ENCODE data around the gene PTPRN2.
"Not testable (repeated sequence)": the region's sequence is repeated elsewhere in the genome, so short reads cannot be mapped to it uniquely, and the experiment has no call there.

PTPRN2 gene

DNA sequence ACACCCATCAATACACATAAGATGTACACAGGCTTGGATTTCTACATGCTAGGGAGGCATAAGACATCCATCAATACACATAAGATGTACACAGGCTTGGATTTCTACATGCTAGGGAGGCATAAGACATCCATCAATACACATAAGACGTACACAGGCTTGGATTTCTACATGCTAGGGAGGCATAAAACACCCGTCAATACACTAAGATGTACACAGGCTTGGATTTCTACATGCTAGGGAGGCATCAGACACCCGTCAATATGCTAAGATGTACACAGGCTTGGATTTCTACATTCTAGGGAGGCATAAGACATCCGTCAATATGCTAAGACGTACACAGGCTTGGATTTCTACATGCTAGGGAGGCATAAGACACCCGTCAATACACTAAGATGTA, 283.6 kb downstream of the PTPRN2 start:
- H3K27ac ChIP-seq (ENCODE audit: low read depth, low read length); H3K36me3 ChIP-seq (ENCODE audit: control insufficient read depth, insufficient read depth, low read length); H3K27me3 ChIP-seq (ENCODE audit: control insufficient read depth, insufficient read depth, low read length); H3K4me1 ChIP-seq (ENCODE audit: control insufficient read depth, insufficient read depth, low read length); H3K9ac ChIP-seq (ENCODE audit: low read length); H3K4me3 ChIP-seq (ENCODE audit: low read length): not testable (repeated sequence)

DNA sequence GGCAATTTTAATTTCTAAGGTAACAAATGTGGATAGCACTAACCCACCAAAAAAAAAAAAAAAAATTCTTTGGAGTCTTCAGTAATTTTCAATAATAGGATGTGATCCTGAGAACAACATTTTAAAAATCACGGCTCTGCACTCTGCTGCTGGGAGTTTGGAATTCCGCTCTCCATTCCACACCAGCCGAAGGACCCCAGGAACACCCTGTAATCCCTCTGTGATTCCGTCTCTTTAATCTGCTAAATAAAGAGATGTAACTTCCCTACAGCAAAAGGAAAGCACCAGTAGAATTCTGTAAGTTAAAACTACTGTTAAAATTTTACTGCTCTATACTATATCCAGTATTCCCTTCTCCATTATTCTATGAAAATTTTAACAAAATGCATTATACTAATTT, 284.5 kb downstream of the PTPRN2 start:
- Histone ChIP-seq H3K9ac (ENCODE audit: low read length) (no peak overlapping the region), H3K36me3 (ENCODE audit: control insufficient read depth, insufficient read depth, low read length) (no peaks in the 10 kb centered on the region), H3K4me1 (ENCODE audit: control insufficient read depth, insufficient read depth, low read length) (no peaks in the 10 kb centered on the region), H3K4me3 (ENCODE audit: low read length) (no peak overlapping the region), H3K27me3 (ENCODE audit: control insufficient read depth, insufficient read depth, low read length) (no peaks in the 10 kb centered on the region), H3K27ac (ENCODE audit: low read depth, low read length) (no peak overlapping the region)

DNA sequence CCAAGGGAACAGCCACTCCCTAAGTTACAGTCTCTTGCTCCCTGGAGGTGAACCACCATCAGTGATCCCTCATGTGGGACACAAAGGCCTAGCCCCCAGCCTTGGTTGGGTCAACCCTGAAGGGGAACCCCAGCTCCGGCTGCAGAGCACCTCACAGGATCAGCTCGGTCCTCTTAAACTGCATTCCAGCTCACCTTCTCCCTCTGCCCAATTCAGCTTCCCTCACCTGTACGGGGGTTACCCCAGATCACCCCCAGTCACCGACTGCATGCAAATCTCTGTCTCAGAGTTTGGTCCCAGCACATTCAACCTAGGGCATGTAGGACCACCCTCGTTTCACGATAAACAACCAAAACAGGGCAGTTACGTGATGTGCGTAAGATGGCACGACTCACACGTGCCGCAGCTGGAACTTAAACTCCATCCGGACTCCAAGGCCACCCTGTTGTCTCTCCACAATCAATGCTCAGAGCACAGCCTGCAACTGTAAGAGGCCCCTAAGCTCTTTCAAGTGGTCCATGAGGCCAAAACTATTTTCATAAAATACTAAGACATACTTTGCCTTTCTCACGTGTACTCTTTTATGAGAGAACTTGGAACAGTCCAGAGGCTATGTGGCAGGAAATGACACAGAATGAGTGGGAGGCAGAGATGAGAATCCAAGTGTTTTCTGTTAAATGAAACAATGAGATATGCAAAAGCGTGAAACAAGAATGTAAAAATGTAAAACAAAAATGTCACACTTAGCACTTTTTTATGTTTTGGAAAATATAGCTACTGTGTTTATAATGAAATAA, 285.2 kb downstream of the PTPRN2 start:
- Histone ChIP-seq H3K4me1 (ENCODE audit: control insufficient read depth, insufficient read depth, low read length) (no peaks in the 10 kb centered on the region), H3K27me3 (ENCODE audit: control insufficient read depth, insufficient read depth, low read length) (no peaks in the 10 kb centered on the region), H3K27ac (ENCODE audit: low read depth, low read length) (no peak overlapping the region), H3K9ac (ENCODE audit: low read length) (no peak overlapping the region), H3K36me3 (ENCODE audit: control insufficient read depth, insufficient read depth, low read length) (no peaks in the 10 kb centered on the region), H3K4me3 (ENCODE audit: low read length) (no peak overlapping the region)

- Histone ChIP-seq H3K4me1 (ENCODE audit: control insufficient read depth, insufficient read depth, low read length) (no peaks in the 10 kb centered on the region), H3K27me3 (ENCODE audit: control insufficient read depth, insufficient read depth, low read length) (no peaks in the 10 kb centered on the region), H3K36me3 (ENCODE audit: control insufficient read depth, insufficient read depth, low read length) (no peaks in the 10 kb centered on the region), H3K4me3 (ENCODE audit: low read length) (no peak overlapping the region), H3K27ac (ENCODE audit: low read depth, low read length) (no peak overlapping the region), H3K9ac (ENCODE audit: low read length) (no peak overlapping the region)
Observed at GRCh38 chr7:158301207-158301606, 286.4 kb downstream of the PTPRN2 start.

DNA sequence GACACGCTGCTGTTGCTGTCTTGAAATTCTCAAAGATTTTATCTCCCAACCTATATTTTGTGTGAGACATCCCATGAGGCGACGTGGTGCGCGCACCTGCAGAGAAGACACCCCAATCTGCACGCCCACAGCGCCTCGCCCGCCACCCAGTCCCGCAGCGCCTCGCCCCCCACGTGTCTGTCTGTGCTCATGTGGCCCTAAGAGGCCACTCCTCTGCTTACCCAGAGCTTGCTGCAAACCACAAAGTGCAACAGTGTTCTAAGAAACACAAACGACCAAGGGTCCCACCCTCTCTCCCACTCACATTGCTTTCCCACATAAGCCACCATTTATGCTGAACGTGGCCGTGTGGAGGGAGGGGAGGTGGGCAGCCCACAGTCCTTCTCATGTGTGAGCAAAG, 287.2 kb downstream of the PTPRN2 start:
- Histone ChIP-seq H3K27me3 (ENCODE audit: control insufficient read depth, insufficient read depth, low read length) (no peaks in the 10 kb centered on the region), H3K36me3 (ENCODE audit: control insufficient read depth, insufficient read depth, low read length) (no peaks in the 10 kb centered on the region), H3K4me1 (ENCODE audit: control insufficient read depth, insufficient read depth, low read length) (no peaks in the 10 kb centered on the region), H3K4me3 (ENCODE audit: low read length) (no peak overlapping the region), H3K27ac (ENCODE audit: low read depth, low read length) (no peak overlapping the region), H3K9ac (ENCODE audit: low read length) (no peak overlapping the region)

DNA sequence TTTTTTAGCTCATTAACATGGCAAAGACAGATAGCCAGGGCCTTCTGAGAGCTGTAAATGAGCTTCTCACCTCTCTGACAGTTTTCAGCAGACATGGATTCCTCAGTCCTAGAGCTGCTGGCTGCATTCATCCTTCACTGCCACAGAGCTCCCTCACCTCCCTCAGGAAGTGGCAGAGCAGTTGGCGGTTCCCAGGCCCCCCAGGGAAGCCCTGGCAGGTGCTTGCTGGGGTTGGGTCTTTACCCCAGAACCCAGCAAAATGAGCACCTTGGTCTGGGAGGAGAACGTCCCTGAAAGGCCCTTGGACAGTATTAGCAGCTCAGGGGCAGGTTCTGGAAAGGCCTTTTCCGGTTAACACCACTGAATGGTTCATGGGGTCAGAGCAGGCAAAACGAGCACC, 288.0 kb downstream of the PTPRN2 start:
- Histone ChIP-seq H3K27me3 (ENCODE audit: control insufficient read depth, insufficient read depth, low read length) (no peaks in the 10 kb centered on the region), H3K4me1 (ENCODE audit: control insufficient read depth, insufficient read depth, low read length) (no peaks in the 10 kb centered on the region), H3K4me3 (ENCODE audit: low read length) (no peak overlapping the region), H3K27ac (ENCODE audit: low read depth, low read length) (no peak overlapping the region), H3K9ac (ENCODE audit: low read length) (no peak overlapping the region), H3K36me3 (ENCODE audit: control insufficient read depth, insufficient read depth, low read length) (no peaks in the 10 kb centered on the region)

GRCh38 chr7:158296798-158297104, 290.9 kb downstream of the PTPRN2 start:
- Histone ChIP-seq H3K36me3 (ENCODE audit: control insufficient read depth, insufficient read depth, low read length) (no peaks in the 10 kb centered on the region), H3K4me3 (ENCODE audit: low read length) (no peak overlapping the region), H3K27me3 (ENCODE audit: control insufficient read depth, insufficient read depth, low read length) (no peaks in the 10 kb centered on the region), H3K9ac (ENCODE audit: low read length) (no peak overlapping the region), H3K27ac (ENCODE audit: low read depth, low read length) (no peak overlapping the region), H3K4me1 (ENCODE audit: control insufficient read depth, insufficient read depth, low read length) (no peaks in the 10 kb centered on the region)

- no peak overlapping the region for H3K4me3 ChIP-seq (ENCODE audit: low read length)
- no peak overlapping the region for H3K9ac ChIP-seq (ENCODE audit: low read length)
- H3K4me1 ChIP-seq (ENCODE audit: control insufficient read depth, insufficient read depth, low read length): no peaks in the 10 kb centered on the region
- no peaks in the 10 kb centered on the region for H3K36me3 ChIP-seq (ENCODE audit: control insufficient read depth, insufficient read depth, low read length)
- H3K27me3 ChIP-seq (ENCODE audit: control insufficient read depth, insufficient read depth, low read length): no peaks in the 10 kb centered on the region
- H3K27ac ChIP-seq (ENCODE audit: low read depth, low read length): no peak overlapping the region
Observed at GRCh38 chr7:158295966-158296797, 291.4 kb downstream of the PTPRN2 start.

DNA sequence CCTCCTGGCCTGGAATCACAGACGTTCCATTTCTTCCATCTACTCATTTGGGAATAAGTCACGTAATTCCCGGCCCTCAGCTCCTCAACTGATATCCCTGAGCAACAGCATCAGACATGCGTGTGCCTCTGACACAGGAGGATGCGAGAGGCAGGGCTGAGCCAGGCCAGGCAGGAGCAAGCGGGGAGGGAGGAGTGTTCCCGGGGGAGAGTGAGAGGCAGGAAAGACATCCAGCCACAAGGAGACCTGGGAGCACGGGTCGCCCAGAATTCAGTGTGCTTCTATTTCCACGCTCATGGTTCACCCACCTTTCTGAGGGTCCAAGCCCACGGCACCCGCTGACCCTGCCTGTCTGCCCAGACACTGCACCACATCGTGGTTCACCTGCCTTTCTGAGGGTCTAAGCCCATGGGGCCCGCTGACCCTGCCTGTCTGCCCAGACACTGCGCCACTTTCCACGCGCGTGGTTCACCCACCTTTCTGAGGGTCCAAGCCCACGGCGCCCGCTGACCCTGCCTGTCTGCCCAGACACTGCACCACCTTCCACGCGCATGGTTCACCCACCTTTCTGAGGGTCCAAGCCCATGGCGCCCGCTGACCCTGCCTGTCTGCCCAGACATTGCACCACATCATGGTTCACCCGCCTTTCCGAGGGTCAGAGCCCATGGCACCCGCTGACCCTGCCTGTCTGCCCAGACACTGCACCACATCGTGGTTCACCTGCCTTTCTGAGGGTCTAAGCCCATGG, 293.0 kb downstream of the PTPRN2 start:
- not testable (repeated sequence) for H3K4me3 ChIP-seq (ENCODE audit: low read length); H3K27me3 ChIP-seq (ENCODE audit: control insufficient read depth, insufficient read depth, low read length); H3K4me1 ChIP-seq (ENCODE audit: control insufficient read depth, insufficient read depth, low read length); H3K27ac ChIP-seq (ENCODE audit: low read depth, low read length); H3K9ac ChIP-seq (ENCODE audit: low read length); H3K36me3 ChIP-seq (ENCODE audit: control insufficient read depth, insufficient read depth, low read length)

- no peak overlapping the region for H3K4me3 ChIP-seq (ENCODE audit: low read length)
- no peak overlapping the region for H3K9ac ChIP-seq (ENCODE audit: low read length)
- no peaks in the 10 kb centered on the region for H3K4me1 ChIP-seq (ENCODE audit: control insufficient read depth, insufficient read depth, low read length)
- H3K36me3 ChIP-seq (ENCODE audit: control insufficient read depth, insufficient read depth, low read length): peaks cover 3% of the 10 kb centered on the region
- no peak overlapping the region for H3K27ac ChIP-seq (ENCODE audit: low read depth, low read length)
- no peaks in the 10 kb centered on the region for H3K27me3 ChIP-seq (ENCODE audit: control insufficient read depth, insufficient read depth, low read length)
Observed at GRCh38 chr7:158292948-158293347, 294.7 kb downstream of the PTPRN2 start.

DNA sequence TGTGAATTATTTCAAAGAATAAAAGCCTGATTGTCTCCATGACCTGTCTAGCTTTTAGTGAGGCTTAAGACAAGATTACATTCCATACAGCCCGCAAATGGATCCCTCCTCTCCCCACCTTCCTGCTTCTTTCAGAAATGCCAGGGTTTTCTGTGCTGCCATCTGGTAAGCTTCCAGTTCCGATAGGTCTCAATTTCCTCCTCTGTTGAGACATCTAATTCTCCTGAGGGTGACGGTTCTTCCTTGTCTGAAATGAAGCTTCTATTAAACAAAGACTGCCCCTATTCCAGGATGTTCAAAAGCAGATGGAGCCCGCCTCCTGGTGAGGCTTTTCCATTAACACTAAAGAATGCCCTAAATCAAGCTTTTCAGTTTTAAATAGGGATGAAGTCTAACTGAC, 295.6 kb downstream of the PTPRN2 start:
- Histone ChIP-seq H3K4me1 (ENCODE audit: control insufficient read depth, insufficient read depth, low read length) (no peaks in the 10 kb centered on the region), H3K36me3 (ENCODE audit: control insufficient read depth, insufficient read depth, low read length) (peaks cover 3% of the 10 kb centered on the region), H3K9ac (ENCODE audit: low read length) (no peak overlapping the region), H3K27me3 (ENCODE audit: control insufficient read depth, insufficient read depth, low read length) (no peaks in the 10 kb centered on the region), H3K27ac (ENCODE audit: low read depth, low read length) (no peak overlapping the region), H3K4me3 (ENCODE audit: low read length) (no peak overlapping the region)

GRCh38 chr7:158289761-158290523, 297.7 kb downstream of the PTPRN2 start:
- H3K36me3 ChIP-seq (ENCODE audit: control insufficient read depth, insufficient read depth, low read length): peaks cover 3% of the 10 kb centered on the region
- H3K27me3 ChIP-seq (ENCODE audit: control insufficient read depth, insufficient read depth, low read length): no peaks in the 10 kb centered on the region
- H3K9ac ChIP-seq (ENCODE audit: low read length): no peak overlapping the region
- H3K27ac ChIP-seq (ENCODE audit: low read depth, low read length): no peak overlapping the region
- H3K4me1 ChIP-seq (ENCODE audit: control insufficient read depth, insufficient read depth, low read length): no peaks in the 10 kb centered on the region
- no peak overlapping the region for H3K4me3 ChIP-seq (ENCODE audit: low read length)
